Loucy (cell line): Measurements from ENCODE around the gene EIF4G3.

Source experiments
- H2AFZ ChIP-seq: fragments of 200-600 bp; sonication (generic); 2 replicates; pipeline ENCODE4 v1.6.0; 2016; ENCODE audit warnings: antibody characterized with exemption, mild to moderate bottlenecking, low read length, moderate library complexity
- H3F3A ChIP-seq: fragments of 200-600 bp; 2 replicates; pipeline ENCODE4 v1.6.0; 2016; ENCODE audit warnings: antibody characterized with exemption, low read depth, mild to moderate bottlenecking
- H3K27me3 ChIP-seq: fragments of 200-600 bp; sonication (generic); 2 replicates; pipeline ENCODE4 v1.6.1; 2014; ENCODE audit warnings: low read length, mild to moderate bottlenecking; ENCODE audit not compliant: insufficient read depth, poor library complexity, severe bottlenecking
- H3K36me3 ChIP-seq: fragments of 200-600 bp; sonication (generic); 2 replicates; pipeline ENCODE4 v1.6.1; 2016; ENCODE audit warnings: low read length; ENCODE audit not compliant: insufficient read depth
- H3K4me1 ChIP-seq: fragments of 200-600 bp; sonication (generic); 2 replicates; pipeline ENCODE4 v1.5.1; 2014; ENCODE audit warnings: low read length, mild to moderate bottlenecking; ENCODE audit not compliant: insufficient read depth, poor library complexity, severe bottlenecking
- H3K4me2 ChIP-seq: fragments of 200-600 bp; sonication (generic); 2 replicates; pipeline ENCODE4 v1.6.0; 2014; ENCODE audit warnings: antibody characterized with exemption, low read length, low read depth, mild to moderate bottlenecking; ENCODE audit not compliant: poor library complexity, severe bottlenecking
- H3K4me3 ChIP-seq: fragments of 200-600 bp; sonication (generic); 2 replicates; pipeline ENCODE4 v1.5.1; 2014; ENCODE audit warnings: low read length, mild to moderate bottlenecking, mixed read lengths; ENCODE audit not compliant: poor library complexity, severe bottlenecking
- H3K79me2 ChIP-seq: fragments of 200-600 bp; sonication (generic); 2 replicates; pipeline ENCODE4 v1.6.1; 2014; ENCODE audit warnings: low read length; ENCODE audit not compliant: insufficient read depth
- H3K9ac ChIP-seq: fragments of 200-600 bp; sonication (generic); 2 replicates; pipeline ENCODE4 v1.6.0; 2014; ENCODE audit warnings: mild to moderate bottlenecking, low read depth, low read length, moderate library complexity; ENCODE audit not compliant: poor library complexity, severe bottlenecking
- H3K9me2 ChIP-seq: fragments of 200-600 bp; sonication (generic); replicated peaks from 2 replicates; pipeline ENCODE4 v1.6.1; 2016; ENCODE audit warnings: low read depth, low read length, mixed read lengths
- H3K9me3 ChIP-seq: fragments of 200-600 bp; sonication (generic); 2 replicates; pipeline ENCODE4 v1.6.1; 2014; ENCODE audit warnings: mild to moderate bottlenecking, antibody characterized with exemption, low read length, low read depth; ENCODE audit not compliant: insufficient read depth
- H4K20me1 ChIP-seq: fragments of 200-600 bp; sonication (generic); 2 replicates; pipeline ENCODE4 v1.6.0; 2014; ENCODE audit warnings: antibody characterized with exemption, low read length, mild to moderate bottlenecking; ENCODE audit not compliant: insufficient read depth, poor library complexity, severe bottlenecking
- EZH2phosphoT487 ChIP-seq: fragments of 200-600 bp; IDR thresholded peaks from 2 replicates; pipeline ENCODE4 v1.6.1; 2018; ENCODE audit warnings: antibody characterized with exemption, mild to moderate bottlenecking, moderate library complexity, borderline replicate concordance
- TF ChIP-seq, protein P1 (sequence below): fragments of 200-600 bp; sonication (generic); conservative IDR thresholded peaks from 2 replicates; pipeline ENCODE4 v1.5.1; 2014; ENCODE audit warnings: mild to moderate bottlenecking, antibody characterized with exemption, low read length

The EIF4G3 gene

GRCh38 chr1:21034725-21035628, 141.7 kb downstream of the EIF4G3 start:
- peaks cover 4% of the 10 kb centered on the region; the same call in 1 of the 2 replicates for H3K36me3 ChIP-seq
- peaks cover 4% of the 10 kb centered on the region; the same call in 1 of the 2 replicates for H3K9me3 ChIP-seq
- no peaks in the 10 kb centered on the region for H3K27me3 ChIP-seq
- H3K4me1 ChIP-seq = peaks cover 6% of the 10 kb centered on the region
- no peak overlapping the region for H2AFZ ChIP-seq
- no peaks in the 10 kb centered on the region for H4K20me1 ChIP-seq
- no peaks in the 10 kb centered on the region for H3F3A ChIP-seq
- H3K79me2 ChIP-seq = peaks cover 33% of the 10 kb centered on the region; the same call in 1 of the 2 replicates
- no peak overlapping the region for H3K9ac ChIP-seq
- H3K4me2 ChIP-seq = no peak overlapping the region
- H3K9me2 ChIP-seq = no peaks in the 10 kb centered on the region
- TF ChIP-seq, protein P1, sequence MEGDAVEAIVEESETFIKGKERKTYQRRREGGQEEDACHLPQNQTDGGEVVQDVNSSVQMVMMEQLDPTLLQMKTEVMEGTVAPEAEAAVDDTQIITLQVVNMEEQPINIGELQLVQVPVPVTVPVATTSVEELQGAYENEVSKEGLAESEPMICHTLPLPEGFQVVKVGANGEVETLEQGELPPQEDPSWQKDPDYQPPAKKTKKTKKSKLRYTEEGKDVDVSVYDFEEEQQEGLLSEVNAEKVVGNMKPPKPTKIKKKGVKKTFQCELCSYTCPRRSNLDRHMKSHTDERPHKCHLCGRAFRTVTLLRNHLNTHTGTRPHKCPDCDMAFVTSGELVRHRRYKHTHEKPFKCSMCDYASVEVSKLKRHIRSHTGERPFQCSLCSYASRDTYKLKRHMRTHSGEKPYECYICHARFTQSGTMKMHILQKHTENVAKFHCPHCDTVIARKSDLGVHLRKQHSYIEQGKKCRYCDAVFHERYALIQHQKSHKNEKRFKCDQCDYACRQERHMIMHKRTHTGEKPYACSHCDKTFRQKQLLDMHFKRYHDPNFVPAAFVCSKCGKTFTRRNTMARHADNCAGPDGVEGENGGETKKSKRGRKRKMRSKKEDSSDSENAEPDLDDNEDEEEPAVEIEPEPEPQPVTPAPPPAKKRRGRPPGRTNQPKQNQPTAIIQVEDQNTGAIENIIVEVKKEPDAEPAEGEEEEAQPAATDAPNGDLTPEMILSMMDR = no peak
- no peak for TF ChIP-seq EZH2phosphoT487
- H3K4me3 ChIP-seq = no peak overlapping the region

DNA sequence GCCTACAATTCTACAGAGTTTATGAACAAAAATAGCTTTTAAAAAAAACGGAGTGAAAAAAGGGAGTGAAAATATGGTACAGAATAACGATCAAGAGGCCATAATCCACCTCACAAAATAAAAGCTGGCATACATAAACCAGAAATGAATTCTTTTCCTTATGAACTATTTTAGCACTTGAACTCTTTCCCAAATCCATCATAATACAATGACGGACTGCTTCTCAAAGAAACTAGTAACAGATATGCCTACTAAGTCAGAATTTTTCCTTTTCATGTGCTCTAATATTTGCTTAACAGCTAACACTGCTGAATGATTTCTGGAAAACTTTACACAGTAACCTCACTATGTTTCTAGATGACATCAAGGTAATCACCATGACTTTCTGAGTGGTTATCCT, 144.0 kb downstream of the EIF4G3 start:
- H3K27me3 ChIP-seq = no peaks in the 10 kb centered on the region
- no peak overlapping the region for H3K4me3 ChIP-seq
- peaks cover 24% of the 10 kb centered on the region; the same call in 1 of the 2 replicates for H3K79me2 ChIP-seq
- peaks cover 4% of the 10 kb centered on the region; the same call in 1 of the 2 replicates for H3K36me3 ChIP-seq
- H3K4me1 ChIP-seq = peaks cover 5% of the 10 kb centered on the region
- H4K20me1 ChIP-seq = no peaks in the 10 kb centered on the region
- peaks cover 4% of the 10 kb centered on the region; the same call in 1 of the 2 replicates for H3K9me3 ChIP-seq
- H2AFZ ChIP-seq = no peak overlapping the region
- TF ChIP-seq EZH2phosphoT487 = no peak
- TF ChIP-seq, protein P1 = no peak
- H3K4me2 ChIP-seq = no peak overlapping the region
- no peaks in the 10 kb centered on the region for H3F3A ChIP-seq
- no peak overlapping the region for H3K9ac ChIP-seq
- H3K9me2 ChIP-seq = no peaks in the 10 kb centered on the region

GRCh38 chr1:21030181-21030580, 146.5 kb downstream of the EIF4G3 start:
- Histone ChIP-seq H3K36me3 (no peaks in the 10 kb centered on the region), H2AFZ (no peak overlapping the region), H3K4me3 (no peak overlapping the region), H3K9ac (no peak overlapping the region), H3F3A (no peaks in the 10 kb centered on the region), H4K20me1 (no peaks in the 10 kb centered on the region), H3K79me2 (peaks cover 17% of the 10 kb centered on the region; the same call in 1 of the 2 replicates), H3K4me2 (no peak overlapping the region), H3K9me2 (no peaks in the 10 kb centered on the region), H3K9me3 (no peaks in the 10 kb centered on the region), H3K27me3 (no peaks in the 10 kb centered on the region), H3K4me1 (peaks cover 8% of the 10 kb centered on the region)
- no peak for TF ChIP-seq EZH2phosphoT487
